ENCODE measurements around the gene GAB1.

The GAB1 gene

GRCh38 chr4:143417679-143418403 is 81.2 kb downstream of the GAB1 start:
- DNase-seq (ENCODE audit: low read depth): no peak

GRCh38 chr4:143420227-143420626 is 83.6 kb downstream of the GAB1 start:
- DNase-seq (ENCODE audit: low read depth): no peak

GRCh38 chr4:143421609-143422008 is 84.9 kb downstream of the GAB1 start:
- no peak for DNase-seq (ENCODE audit: low read depth)

GRCh38 chr4:143424276-143424675 is 87.6 kb downstream of the GAB1 start:
- no peak for DNase-seq (ENCODE audit: low read depth)

- no peak for DNase-seq (ENCODE audit: low read depth)
Observed at GRCh38 chr4:143431526-143432257, 95.0 kb downstream of the GAB1 start.

- no peak for DNase-seq (ENCODE audit: low read depth)
Observed at GRCh38 chr4:143432258-143432591, 95.5 kb downstream of the GAB1 start.

- DNase-seq (ENCODE audit: low read depth): no peak
Observed at GRCh38 chr4:143433231-143433630, 96.6 kb downstream of the GAB1 start.

GRCh38 chr4:143435955-143436354 is 99.3 kb downstream of the GAB1 start:
- DNase-seq (ENCODE audit: low read depth): no peak

- no peak for DNase-seq (ENCODE audit: low read depth)
Observed at GRCh38 chr4:143437476-143437875, 100.8 kb downstream of the GAB1 start.

GRCh38 chr4:143437937-143438336 is 101.3 kb downstream of the GAB1 start:
- no peak for DNase-seq (ENCODE audit: low read depth)

GRCh38 chr4:143438710-143439109 is 102.0 kb downstream of the GAB1 start:
- DNase-seq (ENCODE audit: low read depth): no peak

- no peak for DNase-seq (ENCODE audit: low read depth)
Observed at GRCh38 chr4:143441109-143441508, 104.4 kb downstream of the GAB1 start.

GRCh38 chr4:143441678-143442077 is 105.0 kb downstream of the GAB1 start:
- no peak for DNase-seq (ENCODE audit: low read depth)

GRCh38 chr4:143443728-143444127 is 107.1 kb downstream of the GAB1 start:
- DNase-seq (ENCODE audit: low read depth): no peak

GRCh38 chr4:143451186-143451585 is 114.5 kb downstream of the GAB1 start:
- DNase-seq (ENCODE audit: low read depth): no peak

- DNase-seq (ENCODE audit: low read depth): no peak
Observed at GRCh38 chr4:143455211-143455610, 118.5 kb downstream of the GAB1 start.

- no peak for DNase-seq (ENCODE audit: low read depth)
Observed at GRCh38 chr4:143458966-143459365, 122.3 kb downstream of the GAB1 start.

- DNase-seq (ENCODE audit: low read depth): no peak
Observed at GRCh38 chr4:143473334-143474126, 136.9 kb downstream of the GAB1 start.

- DNase-seq (ENCODE audit: low read depth): no peak
Observed at GRCh38 chr4:143477487-143477886, 140.8 kb downstream of the GAB1 start.

GRCh38 chr4:143481361-143481760 is 144.7 kb downstream of the GAB1 start:
- DNase-seq (ENCODE audit: low read depth): no peak

GRCh38 chr4:143482840-143483239 is 146.2 kb downstream of the GAB1 start:
- DNase-seq (ENCODE audit: low read depth): no peak

GRCh38 chr4:143486314-143486713 is 149.6 kb downstream of the GAB1 start:
- DNase-seq (ENCODE audit: low read depth): no peak

- DNase-seq (ENCODE audit: low read depth): no peak
Observed at GRCh38 chr4:143488687-143489086, 152.0 kb downstream of the GAB1 start.
